ENCODE measurements around the gene TM4SF1. TPM values are rescaled to one million over a fixed set of nuclear protein-coding genes. Genes with fewer than 3 reads are reported as not detected.

TM4SF1 gene
- total RNA-seq, 1 experiment from 2014 or later = 0.66 TPM

- no peak for DNase-seq (ENCODE audit: low read depth, low spot score)
- H2AFZ ChIP-seq (ENCODE audit: low read depth, low read length, poor library complexity, severe bottlenecking) = no peak overlapping the region
- H3K36me3 ChIP-seq (ENCODE audit: control insufficient read depth in 1 of 2, insufficient read depth in 2 of 2, low read length in 2 of 2) = no peaks in the 10 kb centered on the region
- no peak overlapping the region for H3K27ac ChIP-seq (ENCODE audit: low read depth, low read length)
- H3K4me2 ChIP-seq (ENCODE audit: low read length) = no peak overlapping the region
- H3K79me2 ChIP-seq (ENCODE audit: insufficient read depth, low read length) = no peaks in the 10 kb centered on the region
- H3K27me3 ChIP-seq (ENCODE audit: insufficient read depth, low read length) = no peaks in the 10 kb centered on the region
- no peaks in the 10 kb centered on the region for H3K9me3 ChIP-seq (ENCODE audit: control insufficient read depth in 1 of 2, insufficient read depth in 1 of 2, low read depth in 1 of 2, low read length in 2 of 2)
- CTCF ChIA-PET = interaction anchor here (1.0 kb wide), 1 partner anchor 18 kb away, joined by 3 read pairs; no protein-coding TSS in a partner anchor
- H4K20me1 ChIP-seq (ENCODE audit: insufficient read depth) = no peaks in the 10 kb centered on the region
- intact Hi-C loops (cut with micrococcal nuclease) = no loop called here
- POLR2A ChIA-PET = no interaction called here
- TF ChIP-seq EZH2 (IDR thresholded peaks at IDR 0.05) = no peak
- no peak for TF ChIP-seq CTCF (IDR thresholded peaks at IDR 0.05 in 2 of 3, conservative IDR thresholded peaks at IDR 0.05 in 1 of 3; ENCODE audit: borderline replicate concordance in 1 of 3, insufficient read depth in 1 of 3, low read depth in 2 of 3, low read length in 2 of 3)
- TF ChIP-seq REST (IDR thresholded peaks at IDR 0.05; ENCODE audit: low read depth) = no peak
- no peak for TF ChIP-seq POLR2A (IDR thresholded peaks at IDR 0.05; ENCODE audit: borderline replicate concordance, extremely low read depth, insufficient read depth, insufficient read length)
- no peak for TF ChIP-seq ZFX (IDR thresholded peaks at IDR 0.05)
- TF ChIP-seq YY1 (IDR thresholded peaks at IDR 0.05; ENCODE audit: extremely low read depth, insufficient replicate concordance, low read depth, low read length) = no peak
- no peak for TF ChIP-seq FOSL1 (IDR thresholded peaks at IDR 0.05; ENCODE audit: low read depth)
- TF ChIP-seq ZNF274 (IDR thresholded peaks at IDR 0.05; ENCODE audit: low read depth, low read length) = no peak
- TF ChIP-seq MAX (IDR thresholded peaks at IDR 0.05) = no peak
- no peak for TF ChIP-seq ELF1 (IDR thresholded peaks at IDR 0.05; ENCODE audit: borderline replicate concordance, low read depth)
- no peak for TF ChIP-seq SRF (IDR thresholded peaks at IDR 0.05; ENCODE audit: low read depth)
- no TSS peak for BruUV-seq (replicated peaks)
- H3K4me3 ChIP-seq (replicated peaks in 1 of 2; ENCODE audit: low read depth in 1 of 2, low read length in 2 of 2) = no peak overlapping the region
- no peak for ATAC-seq
- RAD21 ChIA-PET (ENCODE audit: low non-redundant PET in 1 of 2, low total read pairs in 2 of 2, uncharacterized antibody in 2 of 2, unreplicated experiment in 2 of 2) = no interaction called here
- H3K9ac ChIP-seq (ENCODE audit: low read length) = no peak overlapping the region
- no peaks in the 10 kb centered on the region for H3K9me2 ChIP-seq (ENCODE audit: insufficient read depth)
- peaks cover 0 to 4% of the 10 kb centered on the region in 2 experiments; a peak in 2 of 4 replicates for H3K4me1 ChIP-seq (ENCODE audit: control insufficient read depth in 1 of 2, insufficient read depth in 2 of 2, low read length in 2 of 2)
Observed at GRCh38 chr3:149325581-149325980, 51.9 kb downstream of the TM4SF1 start.
